ENCODE results near the gene COL26A1.

The COL26A1 gene

DNA sequence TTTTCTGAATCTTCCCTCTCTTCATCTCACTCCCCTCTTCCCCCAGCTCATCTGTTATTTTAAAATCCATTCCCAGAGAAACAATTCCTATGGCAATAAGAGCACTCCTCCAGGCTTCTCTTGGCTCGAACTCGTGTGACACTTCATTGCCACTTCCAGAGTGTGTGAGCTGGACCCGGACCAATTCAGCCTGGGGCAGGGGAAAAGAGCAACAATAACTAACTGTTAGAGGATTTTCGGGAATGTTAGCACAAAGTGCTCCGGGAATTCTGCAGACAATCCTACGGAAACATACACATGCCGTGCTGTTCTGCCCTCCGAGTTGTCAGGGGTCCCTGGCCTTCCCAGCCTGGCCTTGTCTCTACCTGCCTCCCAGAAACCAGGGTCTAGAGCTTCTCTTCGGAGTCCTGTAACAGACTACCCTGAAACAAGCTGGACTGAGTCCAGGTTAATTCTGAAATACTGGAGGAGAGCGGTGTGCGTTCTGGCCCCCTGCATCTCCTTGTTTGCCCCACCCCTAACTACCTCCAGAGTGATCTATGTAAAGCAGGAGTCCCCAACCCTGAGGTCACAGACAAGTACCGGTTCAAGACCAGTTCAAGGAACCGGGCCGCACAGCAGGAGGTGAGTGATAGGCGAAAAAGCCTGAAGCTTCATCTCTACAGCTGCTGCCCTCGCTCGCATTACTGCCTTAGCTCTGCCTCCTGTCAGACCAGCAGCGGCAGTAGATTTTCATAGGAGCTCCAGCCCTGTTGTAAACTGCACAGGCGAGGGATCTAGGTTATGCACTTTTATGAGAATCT, 11.3 kb downstream of the COL26A1 start:
- no peak for DNase-seq (ENCODE audit: low spot score)

- DNase-seq (ENCODE audit: low spot score): no peak
Measured at GRCh38 chr7:101374990-101375389, 12.3 kb downstream of the COL26A1 start.

GRCh38 chr7:101376601-101377000, 13.9 kb downstream of the COL26A1 start:
- DNase-seq (ENCODE audit: low spot score): no peak

- no peak for DNase-seq (ENCODE audit: low spot score)
Measured at GRCh38 chr7:101377189-101377736, 14.6 kb downstream of the COL26A1 start.

DNA sequence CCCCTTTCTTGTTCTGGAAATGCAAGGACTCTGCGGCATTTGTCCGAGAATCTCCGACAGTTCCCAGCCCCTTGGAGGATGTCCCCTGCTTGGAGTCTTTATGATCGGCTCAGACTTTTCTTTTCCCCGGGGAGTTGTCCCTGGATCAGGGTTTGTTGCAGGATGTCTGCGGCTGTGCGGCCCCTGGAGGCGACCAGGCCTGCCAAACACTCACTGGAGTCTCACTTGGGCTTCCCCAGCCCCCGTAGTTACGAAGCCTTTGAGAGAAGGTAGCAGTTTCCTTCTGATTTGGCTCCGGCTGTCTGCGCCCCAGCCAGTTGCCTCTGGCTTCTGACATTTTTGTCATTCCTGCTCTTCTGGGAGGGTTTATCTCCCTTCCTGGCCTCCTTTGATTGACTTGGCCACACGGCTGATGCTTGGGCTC, 16.1 kb downstream of the COL26A1 start:
- no peak for DNase-seq (ENCODE audit: low spot score)

GRCh38 chr7:101379302-101379701, 16.6 kb downstream of the COL26A1 start:
- no peak for DNase-seq (ENCODE audit: low spot score)

DNA sequence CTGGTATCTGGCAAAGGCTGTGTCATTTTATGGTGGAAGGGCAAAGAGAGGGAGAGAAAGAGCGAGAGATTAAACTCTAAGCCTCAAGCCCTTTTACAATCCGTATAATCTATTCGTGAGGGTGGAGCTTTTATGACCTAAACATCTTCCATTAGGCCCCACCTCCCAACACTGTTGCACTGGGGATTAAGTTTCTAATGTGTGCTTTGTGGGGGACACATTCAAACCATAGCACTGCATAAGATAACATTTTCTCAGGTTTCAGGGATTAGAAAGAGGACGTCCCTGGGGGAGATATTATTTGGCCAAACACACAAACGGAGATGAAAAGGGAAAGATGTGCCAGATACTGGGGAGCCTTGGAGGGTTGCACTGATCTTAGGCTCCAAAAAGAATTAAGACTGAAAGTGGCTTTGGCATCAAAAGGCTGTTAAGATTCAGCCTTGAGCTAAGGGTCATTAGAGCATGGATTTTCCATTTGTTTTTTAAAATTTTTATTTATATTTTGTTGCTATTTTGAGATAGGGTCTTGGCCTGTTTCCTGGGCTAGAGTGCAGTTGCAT, 19.0 kb downstream of the COL26A1 start:
- DNase-seq (ENCODE audit: low spot score): no peak

DNA sequence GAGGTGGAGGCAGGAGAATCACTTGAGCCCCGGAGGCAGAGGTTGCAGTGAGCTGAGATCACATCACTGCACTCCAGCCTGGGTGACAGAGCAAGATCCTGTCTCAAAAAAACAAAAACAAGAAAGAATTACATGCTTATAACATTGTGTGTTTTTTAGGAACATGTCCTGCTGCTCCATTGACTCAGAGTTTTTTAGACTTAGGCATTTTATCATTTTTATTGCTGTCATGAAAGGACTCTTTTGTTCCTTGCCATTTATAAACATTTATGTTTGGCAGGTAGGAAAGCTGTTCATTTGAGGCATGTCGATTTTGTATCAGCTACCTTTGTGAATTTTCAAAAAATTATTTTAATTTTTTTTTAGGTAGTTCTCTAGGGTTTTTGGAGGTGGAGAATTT, 20.3 kb downstream of the COL26A1 start:
- DNase-seq (ENCODE audit: low spot score): no peak

DNA sequence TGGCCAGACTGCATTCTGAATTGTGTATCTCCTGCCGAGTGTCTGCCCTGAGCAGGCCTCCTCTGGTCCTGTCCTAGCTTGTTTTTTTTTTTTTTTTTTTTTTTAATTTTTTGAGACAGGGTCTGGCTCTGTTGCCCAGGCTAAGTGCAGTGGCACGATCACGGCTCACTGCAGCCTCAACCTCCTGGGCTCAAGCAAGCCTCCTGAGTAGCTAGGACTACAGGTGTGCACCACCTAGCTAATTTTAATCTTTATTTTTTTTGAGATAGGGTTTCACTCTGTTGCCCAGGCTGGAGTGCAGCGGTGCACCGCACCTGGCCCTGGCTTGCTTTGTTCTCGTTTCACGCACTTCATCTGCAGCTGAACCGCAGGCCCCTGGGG, 23.5 kb downstream of the COL26A1 start:
- no peak for DNase-seq (ENCODE audit: low spot score)

GRCh38 chr7:101386558-101387231, 24.0 kb downstream of the COL26A1 start:
- DNase-seq (ENCODE audit: low spot score): no peak

GRCh38 chr7:101390901-101391301, 28.2 kb downstream of the COL26A1 start:
- DNase-seq (ENCODE audit: low spot score): no peak

DNA sequence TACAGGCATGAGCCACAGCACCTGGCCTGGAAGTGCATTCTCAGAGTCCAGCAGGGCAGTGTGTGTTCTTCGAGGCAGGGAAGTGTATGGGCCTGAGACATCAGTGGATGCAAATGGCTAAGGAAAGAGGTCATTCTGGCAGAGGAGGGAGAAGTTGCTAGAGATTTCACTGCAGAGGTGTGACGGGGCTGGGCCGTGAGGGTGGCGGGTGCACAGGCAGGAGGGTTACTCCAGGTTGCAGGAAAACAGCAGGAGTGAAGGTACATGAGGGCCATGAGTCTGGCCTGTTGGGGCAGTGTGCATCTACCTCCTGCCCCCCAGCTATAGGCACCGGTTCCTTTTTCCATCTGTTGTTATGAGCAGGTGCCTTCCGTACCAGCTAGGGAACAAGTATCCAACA, 29.3 kb downstream of the COL26A1 start:
- DNase-seq (ENCODE audit: low spot score): no peak

DNA sequence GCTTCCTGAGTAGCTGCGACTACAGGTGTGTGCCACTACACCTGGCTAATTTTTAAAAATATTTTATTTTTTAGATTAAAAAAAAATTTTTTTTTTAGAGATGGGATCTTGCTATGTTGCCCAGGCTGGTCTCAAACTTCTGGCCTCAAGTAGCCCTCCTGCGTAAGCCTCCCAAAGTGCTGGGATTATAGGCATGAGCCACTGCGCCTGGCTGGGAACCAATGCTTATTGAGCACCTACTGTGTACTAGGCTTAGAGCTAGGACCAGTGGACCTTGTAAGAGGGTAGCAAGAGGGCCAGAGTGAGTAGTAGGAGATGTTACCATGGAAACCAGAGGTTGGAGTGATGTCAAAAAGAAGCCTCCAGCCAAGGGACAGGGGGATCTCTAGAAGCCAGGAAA, 31.2 kb downstream of the COL26A1 start:
- DNase-seq (ENCODE audit: low spot score): no peak

DNA sequence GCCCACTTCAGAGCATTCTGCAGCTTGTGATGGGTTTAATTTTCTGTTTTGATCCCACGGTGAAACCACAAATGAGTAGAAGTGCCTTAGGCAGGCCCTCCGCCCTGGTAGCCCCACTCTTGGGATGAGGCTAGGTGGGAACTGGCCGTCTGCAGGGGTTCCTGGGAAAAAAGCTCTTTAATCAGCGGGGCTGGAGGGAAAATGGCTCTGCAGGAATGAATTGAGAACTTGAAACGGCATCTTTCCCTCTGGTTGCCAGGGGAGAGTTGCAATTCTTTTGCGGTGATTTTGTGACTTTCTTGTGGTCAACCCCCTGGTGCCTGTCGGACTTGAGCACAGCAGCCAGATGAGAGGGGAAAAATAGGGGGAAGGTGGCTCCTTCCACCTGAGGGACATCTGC, 32.7 kb downstream of the COL26A1 start:
- DNase-seq (ENCODE audit: low spot score): no peak

DNA sequence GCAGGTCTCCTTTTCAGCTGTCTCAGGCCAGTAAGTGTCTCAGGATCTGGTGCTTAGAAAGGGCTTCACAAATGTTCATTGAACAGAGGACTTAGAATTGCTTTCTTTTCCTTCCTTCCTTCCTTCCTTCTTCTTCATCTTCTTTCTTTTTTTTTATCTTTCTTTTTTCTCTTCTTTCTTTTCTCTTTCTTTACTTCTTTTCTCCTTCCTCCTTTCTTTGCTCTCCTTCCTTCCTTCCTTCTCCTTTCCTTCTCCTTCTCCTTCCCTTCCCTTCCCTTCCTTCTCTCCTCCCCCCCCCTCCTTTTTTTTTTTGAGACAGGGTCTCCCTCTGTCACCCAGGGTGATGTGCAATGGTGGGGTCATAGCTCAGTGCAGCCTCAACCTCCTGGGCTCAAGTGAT, 34.6 kb downstream of the COL26A1 start:
- no peak for DNase-seq (ENCODE audit: low spot score)

DNA sequence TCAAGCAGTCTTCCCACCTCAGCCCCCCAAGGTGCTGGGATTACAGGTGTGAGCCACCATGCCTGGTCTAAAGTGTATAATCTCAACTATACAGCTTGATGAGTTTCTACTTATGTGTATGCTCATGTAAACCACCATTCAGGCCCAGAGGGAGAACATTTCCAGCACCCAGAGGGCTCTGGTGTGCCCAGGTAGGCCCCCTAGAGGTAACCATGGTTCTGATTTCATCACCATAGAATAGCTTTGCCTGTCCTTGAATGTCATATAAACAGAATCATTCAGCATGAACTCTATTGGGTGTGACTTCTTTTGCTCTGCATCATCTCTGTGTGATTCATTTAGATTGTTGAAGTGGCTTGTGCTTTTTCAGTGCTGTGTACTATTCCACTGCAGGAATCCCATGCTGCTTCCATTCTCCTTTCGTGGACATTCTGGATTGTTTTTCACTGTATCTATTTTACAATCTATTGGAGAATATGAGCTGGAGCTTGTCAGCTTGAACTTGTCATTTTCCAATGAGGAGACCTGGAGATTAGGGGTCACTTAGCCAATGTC, 35.2 kb downstream of the COL26A1 start:
- no peak for DNase-seq (ENCODE audit: low spot score)

GRCh38 chr7:101398396-101399289, 36.0 kb downstream of the COL26A1 start:
- DNase-seq (ENCODE audit: low spot score): no peak

DNA sequence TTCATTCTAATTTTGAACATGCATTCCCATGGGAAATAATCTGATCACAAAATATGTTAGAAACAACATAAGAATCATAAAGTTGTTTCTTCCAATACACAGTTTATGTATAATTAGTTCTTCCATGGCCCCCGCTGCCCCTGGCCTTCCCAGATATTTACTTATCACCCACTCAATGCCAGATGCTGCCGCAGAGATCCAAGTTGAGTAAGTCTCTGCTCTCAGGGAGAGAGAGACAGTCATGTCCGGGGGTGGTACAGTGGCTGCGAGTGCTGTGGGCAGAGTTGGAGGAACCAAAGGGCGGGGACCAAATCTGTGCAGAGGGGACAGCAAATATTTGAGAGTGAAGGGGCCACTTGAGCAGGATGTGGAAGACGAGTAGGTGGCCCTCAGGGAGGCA, 37.1 kb downstream of the COL26A1 start:
- DNase-seq (ENCODE audit: low spot score): no peak

DNA sequence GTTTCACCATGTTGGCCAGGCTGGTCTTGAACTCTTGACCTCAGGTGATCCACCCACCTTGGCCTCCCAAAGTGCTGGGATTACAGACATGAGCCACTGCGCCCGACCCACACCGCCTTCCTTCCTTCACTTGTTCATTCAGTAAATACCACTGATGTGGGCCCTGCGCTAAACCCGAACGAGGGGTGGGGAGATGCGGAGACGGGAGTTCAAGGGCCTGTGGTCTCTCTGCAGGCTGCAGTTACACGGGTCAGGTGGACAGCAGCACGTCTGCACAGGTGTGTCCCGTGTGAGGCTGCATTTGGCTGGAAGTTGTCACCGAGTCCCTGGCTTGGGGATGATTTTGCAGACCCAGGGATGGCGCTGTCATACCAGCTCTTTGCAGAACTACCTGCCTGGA, 38.1 kb downstream of the COL26A1 start:
- DNase-seq (ENCODE audit: low spot score): no peak

DNA sequence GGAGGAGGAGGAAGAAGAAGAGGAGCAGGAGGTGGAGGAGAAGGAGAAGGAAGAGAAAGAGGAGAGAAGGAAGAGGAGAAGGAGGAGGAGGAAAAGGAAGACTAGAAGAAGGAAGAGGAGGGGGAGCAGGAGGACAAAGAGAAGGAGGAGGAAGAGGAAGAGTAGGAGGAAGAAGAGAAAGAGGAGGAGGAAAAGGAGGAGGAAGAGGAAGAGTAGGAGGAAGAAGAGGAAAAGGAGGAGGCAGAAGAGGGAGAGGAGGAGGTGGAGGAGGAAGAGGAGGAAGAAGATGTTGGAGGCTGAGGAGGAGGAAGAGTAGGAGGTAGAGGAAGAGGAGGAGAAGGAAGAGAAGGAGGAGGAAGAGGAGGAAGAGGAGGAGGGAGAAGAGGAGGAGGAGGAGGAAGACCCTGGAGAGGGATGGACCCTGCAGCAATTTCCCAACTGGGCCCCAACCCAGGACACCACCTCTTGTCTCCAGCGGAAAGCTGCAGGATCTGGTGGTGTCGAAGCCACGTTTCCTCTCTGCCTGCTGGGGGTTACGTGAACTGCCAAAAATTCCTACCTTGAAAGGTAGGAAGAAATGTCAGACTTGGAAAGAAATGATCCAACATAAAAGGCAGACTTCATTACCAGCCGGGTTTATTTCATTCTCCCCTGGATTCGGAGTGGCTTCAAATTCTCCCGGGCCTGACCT, 38.9 kb downstream of the COL26A1 start:
- DNase-seq (ENCODE audit: low spot score): no peak

All from globus pallidus (tissue), 1 donor.